ENCODE data around the gene TPRN.

DNA sequence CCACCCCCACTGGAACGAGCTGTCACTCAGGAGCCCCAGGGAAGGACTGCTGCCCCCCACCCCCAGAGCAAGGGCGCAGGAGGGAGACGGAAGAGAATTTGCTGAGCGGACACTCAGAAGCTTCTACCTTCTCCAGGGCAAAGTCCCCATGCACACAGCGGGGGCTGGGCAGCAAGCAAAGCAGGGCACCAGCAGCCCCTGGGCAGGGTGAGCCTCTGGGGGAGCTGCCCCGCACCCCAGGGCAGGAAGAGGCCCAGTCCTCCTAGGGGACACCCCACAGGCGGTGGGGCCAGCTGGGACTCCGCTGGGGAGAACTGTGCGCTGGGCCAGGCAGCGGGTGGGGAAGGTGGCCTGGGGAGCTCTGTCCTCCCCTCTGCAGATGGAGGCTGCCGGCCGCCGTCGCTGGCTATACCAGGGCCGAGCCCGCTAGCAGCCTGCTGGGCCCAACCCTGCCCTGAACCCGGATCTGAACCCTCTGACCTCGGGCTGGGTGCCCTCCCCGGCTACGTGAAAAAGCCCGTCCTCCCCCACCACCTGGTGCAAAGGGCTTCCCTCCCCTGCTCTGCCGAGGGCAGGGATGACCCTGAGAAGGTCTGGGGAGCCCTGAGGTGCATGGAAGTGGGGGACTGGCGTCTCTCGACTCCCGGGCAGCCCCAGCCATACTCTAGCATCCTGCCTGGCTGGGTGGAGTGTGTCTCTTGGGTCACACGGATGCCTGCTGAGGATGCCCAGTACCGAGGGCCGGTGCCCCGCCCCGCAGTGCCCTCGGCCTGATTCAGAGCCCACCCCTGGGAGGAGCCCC is 29.6 kb upstream of the TPRN start:
- TF ChIP-seq, protein P1, sequence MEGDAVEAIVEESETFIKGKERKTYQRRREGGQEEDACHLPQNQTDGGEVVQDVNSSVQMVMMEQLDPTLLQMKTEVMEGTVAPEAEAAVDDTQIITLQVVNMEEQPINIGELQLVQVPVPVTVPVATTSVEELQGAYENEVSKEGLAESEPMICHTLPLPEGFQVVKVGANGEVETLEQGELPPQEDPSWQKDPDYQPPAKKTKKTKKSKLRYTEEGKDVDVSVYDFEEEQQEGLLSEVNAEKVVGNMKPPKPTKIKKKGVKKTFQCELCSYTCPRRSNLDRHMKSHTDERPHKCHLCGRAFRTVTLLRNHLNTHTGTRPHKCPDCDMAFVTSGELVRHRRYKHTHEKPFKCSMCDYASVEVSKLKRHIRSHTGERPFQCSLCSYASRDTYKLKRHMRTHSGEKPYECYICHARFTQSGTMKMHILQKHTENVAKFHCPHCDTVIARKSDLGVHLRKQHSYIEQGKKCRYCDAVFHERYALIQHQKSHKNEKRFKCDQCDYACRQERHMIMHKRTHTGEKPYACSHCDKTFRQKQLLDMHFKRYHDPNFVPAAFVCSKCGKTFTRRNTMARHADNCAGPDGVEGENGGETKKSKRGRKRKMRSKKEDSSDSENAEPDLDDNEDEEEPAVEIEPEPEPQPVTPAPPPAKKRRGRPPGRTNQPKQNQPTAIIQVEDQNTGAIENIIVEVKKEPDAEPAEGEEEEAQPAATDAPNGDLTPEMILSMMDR (IDR thresholded peaks at IDR 0.05), result no peak
- no peak for TF ChIP-seq RAD21 (IDR thresholded peaks at IDR 0.05; ENCODE audit: low read length)
- TF ChIP-seq, protein P2, sequence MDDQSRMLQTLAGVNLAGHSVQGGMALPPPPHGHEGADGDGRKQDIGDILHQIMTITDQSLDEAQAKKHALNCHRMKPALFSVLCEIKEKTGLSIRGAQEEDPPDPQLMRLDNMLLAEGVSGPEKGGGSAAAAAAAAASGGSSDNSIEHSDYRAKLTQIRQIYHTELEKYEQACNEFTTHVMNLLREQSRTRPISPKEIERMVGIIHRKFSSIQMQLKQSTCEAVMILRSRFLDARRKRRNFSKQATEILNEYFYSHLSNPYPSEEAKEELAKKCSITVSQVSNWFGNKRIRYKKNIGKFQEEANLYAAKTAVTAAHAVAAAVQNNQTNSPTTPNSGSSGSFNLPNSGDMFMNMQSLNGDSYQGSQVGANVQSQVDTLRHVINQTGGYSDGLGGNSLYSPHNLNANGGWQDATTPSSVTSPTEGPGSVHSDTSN (IDR thresholded peaks at IDR 0.05), result no peak
- TF ChIP-seq FOXJ3 (CRISPR knock-in tag; IDR thresholded peaks at IDR 0.05), result no peak
- TF ChIP-seq TCF12 (IDR thresholded peaks at IDR 0.05), result no peak
- no peak for TF ChIP-seq TAF1 (IDR thresholded peaks at IDR 0.05; ENCODE audit: borderline replicate concordance, low read depth, low read length)
- no peak for TF ChIP-seq SIN3A (IDR thresholded peaks at IDR 0.05; ENCODE audit: borderline replicate concordance, low read depth, low read length)
- TF ChIP-seq CHD2 (IDR thresholded peaks at IDR 0.05; ENCODE audit: low read length, partially characterized antibody), result no peak
- no peak for TF ChIP-seq EP300 (IDR thresholded peaks at IDR 0.05; ENCODE audit: borderline replicate concordance in 1 of 2, low read depth in 1 of 2, low read length in 1 of 2)
- no peak for TF ChIP-seq MEF2A (IDR thresholded peaks at IDR 0.05; ENCODE audit: borderline replicate concordance, low read depth)
- no peak for TF ChIP-seq EZH2phosphoT487 (IDR thresholded peaks at IDR 0.05; ENCODE audit: borderline replicate concordance, low read depth)
- no peak for TF ChIP-seq SMC3 (IDR thresholded peaks at IDR 0.05; ENCODE audit: low read depth, low read length)
- no peak for TF ChIP-seq NFIC (IDR thresholded peaks at IDR 0.05; ENCODE audit: borderline replicate concordance)
- TF ChIP-seq, protein P3, sequence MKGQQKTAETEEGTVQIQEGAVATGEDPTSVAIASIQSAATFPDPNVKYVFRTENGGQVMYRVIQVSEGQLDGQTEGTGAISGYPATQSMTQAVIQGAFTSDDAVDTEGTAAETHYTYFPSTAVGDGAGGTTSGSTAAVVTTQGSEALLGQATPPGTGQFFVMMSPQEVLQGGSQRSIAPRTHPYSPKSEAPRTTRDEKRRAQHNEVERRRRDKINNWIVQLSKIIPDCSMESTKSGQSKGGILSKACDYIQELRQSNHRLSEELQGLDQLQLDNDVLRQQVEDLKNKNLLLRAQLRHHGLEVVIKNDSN (IDR thresholded peaks at IDR 0.05; ENCODE audit: borderline replicate concordance, low read depth), result no peak
